Right lobe of liver (tissue), 4 donors: ENCODE results near the gene ANKRD16.

Source experiments
- POLR2A ChIP-seq: fragments of 450-650 bp; IDR thresholded peaks from one replicate; pipeline ENCODE4 v1.6.1; 2017; ENCODE audit warnings: antibody characterized with exemption, mild to moderate bottlenecking
- TF ChIP-seq, protein P1 (sequence below), 4 donors: fragments of 200-600 bp in 3 of 4; fragments of 450-650 bp in 1 of 4; IDR thresholded peaks; one replicate each; pipeline versions ENCODE4 v1.5.1 to v1.8.0; 2016 to 2022; ENCODE audit warnings: antibody characterized with exemption in 4 of 4, mild to moderate bottlenecking in 2 of 4
- donor health status: DM: no; HTN: no; CAD: no.
- donor health status: DM: no; HTN: no; CAD: no.
- donor health status: DM: no; HTN: yes; CAD: no.

DNA sequence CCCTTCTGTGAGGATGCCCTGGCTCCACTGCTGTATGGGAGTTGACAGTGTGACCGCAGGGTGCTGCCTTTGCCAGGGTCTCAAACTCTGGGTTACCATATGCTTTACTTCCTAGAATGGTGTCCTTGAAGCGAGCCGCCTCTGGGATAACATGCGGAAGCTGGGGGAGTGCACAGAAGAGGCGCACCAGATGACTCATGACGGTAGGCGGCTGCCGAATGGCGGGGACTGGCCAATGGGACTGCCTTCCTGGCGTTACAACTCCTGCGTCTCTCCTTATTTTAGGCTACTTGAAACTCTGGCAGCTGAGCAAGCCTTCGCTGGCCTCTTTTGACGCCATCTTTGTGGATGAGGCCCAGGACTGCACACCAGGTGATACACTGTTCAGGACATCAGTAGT is 27.6 kb upstream of the ANKRD16 start:
- TF ChIP-seq POLR2A, result no peak
- TF ChIP-seq, protein P1, sequence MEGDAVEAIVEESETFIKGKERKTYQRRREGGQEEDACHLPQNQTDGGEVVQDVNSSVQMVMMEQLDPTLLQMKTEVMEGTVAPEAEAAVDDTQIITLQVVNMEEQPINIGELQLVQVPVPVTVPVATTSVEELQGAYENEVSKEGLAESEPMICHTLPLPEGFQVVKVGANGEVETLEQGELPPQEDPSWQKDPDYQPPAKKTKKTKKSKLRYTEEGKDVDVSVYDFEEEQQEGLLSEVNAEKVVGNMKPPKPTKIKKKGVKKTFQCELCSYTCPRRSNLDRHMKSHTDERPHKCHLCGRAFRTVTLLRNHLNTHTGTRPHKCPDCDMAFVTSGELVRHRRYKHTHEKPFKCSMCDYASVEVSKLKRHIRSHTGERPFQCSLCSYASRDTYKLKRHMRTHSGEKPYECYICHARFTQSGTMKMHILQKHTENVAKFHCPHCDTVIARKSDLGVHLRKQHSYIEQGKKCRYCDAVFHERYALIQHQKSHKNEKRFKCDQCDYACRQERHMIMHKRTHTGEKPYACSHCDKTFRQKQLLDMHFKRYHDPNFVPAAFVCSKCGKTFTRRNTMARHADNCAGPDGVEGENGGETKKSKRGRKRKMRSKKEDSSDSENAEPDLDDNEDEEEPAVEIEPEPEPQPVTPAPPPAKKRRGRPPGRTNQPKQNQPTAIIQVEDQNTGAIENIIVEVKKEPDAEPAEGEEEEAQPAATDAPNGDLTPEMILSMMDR (IDR thresholded peaks at IDR 0.05), result no peak
